ENCODE data around the gene AIF1. TPM values are rescaled to one million over a fixed set of nuclear protein-coding genes. Genes with fewer than 3 reads are reported as not detected.

AIF1 gene
- total and polyA plus RNA-seq, 9 donors, result 4.5 to 82.4 (median 13.3) TPM

GRCh38 chr6:31655349-31656237 is 40.6 kb downstream of the AIF1 start, which contains the start of gene APOM:
Gene APOM, plus strand, starts transcription at chr6:31655894. Its CDS starts 73 bp downstream, at chr6:31655967.
- intact Hi-C loops (cut with DNase I), result no loop called here
- TF ChIP-seq CTCF (IDR thresholded peaks at IDR 0.05) (no peak), POLR2A (IDR thresholded peaks at IDR 0.05) (no peak), EP300 (IDR thresholded peaks at IDR 0.05) (no peak)
- H3K36me3 ChIP-seq, result no peaks in the 10 kb centered on the region
- H3K4me3 ChIP-seq, result no peak within 1 kb of the TSS
- no peak for DNase-seq
- 76 to 84% (median 82%) methylated on average over 8 of the region's 8 CpGs for WGBS, 3 donors
- no peaks in the 10 kb centered on the region for H3K9me3 ChIP-seq
- H3K27ac ChIP-seq, result no peak within 1 kb of the TSS
- peaks cover 15% of the 10 kb centered on the region for H3K4me1 ChIP-seq (ENCODE audit: insufficient read depth)
- no peaks in the 10 kb centered on the region for H3K27me3 ChIP-seq

GRCh38 chr6:31657406-31658157 is 42.5 kb downstream of the AIF1 start:
- WGBS, 3 donors, result 69 to 73% (median 71%) methylated on average over 6 of the region's 6 CpGs
- intact Hi-C loops (cut with DNase I), result no loop called here
- no peak for DNase-seq
- no peaks in the 10 kb centered on the region for H3K9me3 ChIP-seq
- H3K4me1 ChIP-seq (ENCODE audit: insufficient read depth), result peaks cover 16% of the 10 kb centered on the region
- no peak for TF ChIP-seq POLR2A (IDR thresholded peaks at IDR 0.05)
- TF ChIP-seq CTCF (IDR thresholded peaks at IDR 0.05), result no peak
- no peaks in the 10 kb centered on the region for H3K36me3 ChIP-seq
- no peak overlapping the region for H3K4me3 ChIP-seq
- H3K27me3 ChIP-seq, result no peaks in the 10 kb centered on the region
- no peak overlapping the region for H3K27ac ChIP-seq

- no peaks in the 10 kb centered on the region for H3K36me3 ChIP-seq
- 70 to 75% (median 72%) methylated on average over 4 of the region's 4 CpGs for WGBS, 3 donors
- H3K9me3 ChIP-seq, result no peaks in the 10 kb centered on the region
- intact Hi-C loops (cut with DNase I), result no loop called here
- no peak overlapping the region for H3K27ac ChIP-seq
- peaks cover 20% of the 10 kb centered on the region for H3K4me1 ChIP-seq (ENCODE audit: insufficient read depth)
- TF ChIP-seq CTCF (IDR thresholded peaks at IDR 0.05) (no peak), POLR2A (IDR thresholded peaks at IDR 0.05) (no peak), EP300 (IDR thresholded peaks at IDR 0.05) (no peak)
- no peak for DNase-seq
- H3K27me3 ChIP-seq, result no peaks in the 10 kb centered on the region
- H3K4me3 ChIP-seq, result no peak overlapping the region
Measured at GRCh38 chr6:31658158-31658688, 43.2 kb downstream of the AIF1 start.

- TF ChIP-seq POLR2A (IDR thresholded peaks at IDR 0.05), result no peak
- no peak for TF ChIP-seq EP300 (IDR thresholded peaks at IDR 0.05)
- no peak for TF ChIP-seq CTCF (IDR thresholded peaks at IDR 0.05)
- no peak for DNase-seq
- Histone ChIP-seq H3K27ac (peak overlapping the region; percentile 27 to 55), H3K36me3 (no peaks in the 10 kb centered on the region), H3K9me3 (no peaks in the 10 kb centered on the region), H3K4me1 (ENCODE audit: insufficient read depth) (peaks cover 23% of the 10 kb centered on the region), H3K27me3 (no peaks in the 10 kb centered on the region), H3K4me3 (peak overlapping the region; percentile 86)
- intact Hi-C loops (cut with DNase I), result no loop called here
- WGBS, 3 donors, result 70 to 76% (median 74%) methylated on average over 13 of the region's 13 CpGs
Measured at GRCh38 chr6:31658983-31659648, 44.1 kb downstream of the AIF1 start.
